Esophagus squamous epithelium (tissue), 4 donors: ENCODE measurements around the gene SAMD14.

ENCODE experiments used
- CTCF ChIP-seq, 6 experiments: fragments of 450-650 bp in 4 of 6; fragments of 200-600 bp in 2 of 6; sonication (generic) in 2 of 6; IDR thresholded peaks; one replicate each; pipeline ENCODE4 v1.5.1; 2016 to 2019; ENCODE audit warnings: antibody characterized with exemption in 6 of 6, mild to moderate bottlenecking in 4 of 6, moderate library complexity in 4 of 6
- POLR2A ChIP-seq, 4 donors: fragments of 450-650 bp; IDR thresholded peaks; one replicate each; pipeline ENCODE4 v1.6.1; 2017; ENCODE audit warnings: antibody characterized with exemption in 4 of 4, mild to moderate bottlenecking in 4 of 4, moderate library complexity in 3 of 4

DNA sequence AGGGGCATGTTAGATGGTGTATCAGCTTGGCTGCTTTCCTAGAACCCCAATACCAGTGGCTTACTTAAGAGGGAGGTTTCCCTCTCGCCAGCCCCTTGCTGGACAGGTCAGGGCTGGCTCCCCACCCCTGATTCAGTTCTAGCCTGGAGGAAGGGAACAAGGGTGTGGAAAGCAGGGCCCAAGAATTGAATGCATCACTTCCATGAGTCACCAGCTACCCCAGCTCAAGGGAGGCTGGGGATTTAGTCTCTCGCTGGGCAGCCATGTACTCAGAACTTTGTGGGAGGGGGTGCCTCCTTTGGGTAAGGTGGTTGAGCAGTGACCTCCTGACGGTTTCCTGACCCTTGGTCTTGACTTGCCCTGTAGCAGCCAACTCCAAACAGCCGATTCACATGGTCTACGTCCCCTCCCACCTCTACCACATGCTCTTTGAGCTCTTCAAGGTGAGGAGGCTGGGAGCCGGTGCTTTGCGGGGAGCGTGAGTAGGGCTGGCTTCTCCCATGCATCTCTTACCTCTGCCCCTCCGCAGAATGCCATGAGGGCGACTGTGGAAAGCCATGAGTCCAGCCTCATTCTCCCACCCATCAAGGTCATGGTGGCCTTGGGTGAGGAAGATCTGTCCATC is 22.1 kb downstream of the SAMD14 start:
- TF ChIP-seq CTCF (IDR thresholded peaks at IDR 0.05) (no peak), POLR2A (IDR thresholded peaks at IDR 0.05) (no peak)
